ENCODE results near the gene CPNE4.

Gene CPNE4

GRCh38 chr3:131546441-131546840 is 488.4 kb downstream of the CPNE4 start:
- no peak overlapping the region for H3K4me3 ChIP-seq (ENCODE audit: control insufficient read depth, low read depth, low read length)
- peak; percentile 6 for DNase-seq (ENCODE audit: low read depth)
- no peak for TF ChIP-seq CTCF (conservative IDR thresholded peaks at IDR 0.05; ENCODE audit: control insufficient read depth, insufficient read depth, low read depth, low read length)

GRCh38 chr3:131544557-131544956 is 490.3 kb downstream of the CPNE4 start:
- no peak for TF ChIP-seq CTCF (conservative IDR thresholded peaks at IDR 0.05; ENCODE audit: control insufficient read depth, insufficient read depth, low read depth, low read length)
- DNase-seq (ENCODE audit: low read depth) = no peak
- H3K4me3 ChIP-seq (ENCODE audit: control insufficient read depth, low read depth, low read length) = no peak overlapping the region

GRCh38 chr3:131543714-131544113 is 491.1 kb downstream of the CPNE4 start:
- DNase-seq (ENCODE audit: low read depth) = peak; percentile 98
- no peak for TF ChIP-seq CTCF (conservative IDR thresholded peaks at IDR 0.05; ENCODE audit: control insufficient read depth, insufficient read depth, low read depth, low read length)
- H3K4me3 ChIP-seq (ENCODE audit: control insufficient read depth, low read depth, low read length) = no peak overlapping the region

- no peak for TF ChIP-seq CTCF (conservative IDR thresholded peaks at IDR 0.05; ENCODE audit: control insufficient read depth, insufficient read depth, low read depth, low read length)
- DNase-seq (ENCODE audit: low read depth) = no peak
- no peak overlapping the region for H3K4me3 ChIP-seq (ENCODE audit: control insufficient read depth, low read depth, low read length)
Observed at GRCh38 chr3:131541288-131541687, 493.5 kb downstream of the CPNE4 start.

- no peak for DNase-seq (ENCODE audit: low read depth)
- H3K4me3 ChIP-seq (ENCODE audit: control insufficient read depth, low read depth, low read length) = no peak overlapping the region
- TF ChIP-seq CTCF (conservative IDR thresholded peaks at IDR 0.05; ENCODE audit: control insufficient read depth, insufficient read depth, low read depth, low read length) = no peak
Observed at GRCh38 chr3:131540821-131541220, 494.0 kb downstream of the CPNE4 start.

DNA sequence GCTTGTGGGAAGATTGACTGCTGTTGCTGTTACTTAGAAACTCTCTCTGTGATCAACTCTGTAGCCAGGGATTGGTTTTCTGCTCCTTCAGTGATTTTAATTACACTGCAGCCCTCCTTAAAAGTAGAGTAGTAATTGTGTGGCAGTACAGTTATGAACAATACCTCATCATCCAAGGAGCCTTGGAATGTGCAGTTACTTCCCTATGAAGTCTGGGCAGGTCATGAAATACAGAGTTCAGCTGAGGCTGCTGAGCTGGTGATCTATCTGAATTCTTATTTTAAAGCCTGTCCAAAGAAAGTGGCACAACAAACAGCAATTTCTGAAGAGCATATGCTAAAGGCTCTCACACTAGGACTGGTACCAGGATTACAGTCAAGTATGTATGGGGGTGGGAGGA is 494.7 kb downstream of the CPNE4 start:
- no peak for TF ChIP-seq CTCF (conservative IDR thresholded peaks at IDR 0.05; ENCODE audit: control insufficient read depth, insufficient read depth, low read depth, low read length)

DNA sequence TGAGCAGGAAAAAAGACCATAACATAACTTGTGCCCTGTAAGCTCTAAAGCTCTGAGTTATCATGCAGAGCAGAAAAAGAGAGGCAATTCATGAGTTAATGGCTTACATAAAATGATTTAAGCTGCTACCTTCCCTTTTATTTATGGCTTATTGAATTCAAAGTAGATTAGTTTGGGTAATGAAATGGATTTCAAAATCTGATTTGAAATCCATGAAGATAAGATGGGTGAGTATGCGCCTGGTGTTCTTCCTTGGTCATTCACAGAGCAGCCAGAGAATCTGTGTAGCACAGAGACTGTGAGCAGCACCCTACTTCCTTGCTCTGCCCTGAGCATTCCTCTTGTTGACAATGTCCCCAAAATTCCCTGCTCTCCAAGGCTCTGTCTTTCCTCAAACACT is 495.8 kb downstream of the CPNE4 start:
- no peak for DNase-seq (ENCODE audit: low read depth)
- H3K4me3 ChIP-seq (ENCODE audit: control insufficient read depth, low read depth, low read length) = no peak overlapping the region
- no peak for TF ChIP-seq CTCF (conservative IDR thresholded peaks at IDR 0.05; ENCODE audit: control insufficient read depth, insufficient read depth, low read depth, low read length)

More for the DNA sequence above, 494.7 kb downstream of the CPNE4 start:
- H3K4me3 ChIP-seq (ENCODE audit: control insufficient read depth, low read depth, low read length) = no peak overlapping the region
- no peak for DNase-seq (ENCODE audit: low read depth)
